GM15510 (cell line): ENCODE measurements around the gene CROT.

Experiments used
- POLR2A ChIP-seq: IDR thresholded peaks from 3 replicates; pipeline ENCODE4 v1.6.1; 2011; ENCODE audit warnings: borderline replicate concordance; ENCODE audit not compliant: insufficient read length; ENCODE audit errors: extremely low read depth

The CROT gene

DNA sequence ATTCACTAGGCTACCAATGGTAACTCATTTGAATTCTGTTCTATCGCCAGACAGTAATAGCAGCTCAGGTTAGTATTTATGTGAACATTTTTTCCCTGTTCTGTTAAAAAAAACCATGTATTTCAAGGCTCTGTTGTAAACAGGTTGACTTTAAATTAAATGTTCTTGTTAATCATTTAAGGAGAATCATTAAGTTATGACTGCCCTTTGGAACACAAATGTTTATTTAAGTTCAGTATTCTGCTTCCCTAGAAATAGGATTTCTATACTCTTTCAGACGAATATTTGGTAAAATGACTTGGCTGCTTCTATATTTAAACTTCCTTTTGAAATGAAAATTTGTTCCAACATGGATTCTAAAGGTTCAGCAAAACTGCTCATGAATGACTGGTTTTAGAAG is 13.1 kb upstream of the CROT start:
- TF ChIP-seq POLR2A: no peak

DNA sequence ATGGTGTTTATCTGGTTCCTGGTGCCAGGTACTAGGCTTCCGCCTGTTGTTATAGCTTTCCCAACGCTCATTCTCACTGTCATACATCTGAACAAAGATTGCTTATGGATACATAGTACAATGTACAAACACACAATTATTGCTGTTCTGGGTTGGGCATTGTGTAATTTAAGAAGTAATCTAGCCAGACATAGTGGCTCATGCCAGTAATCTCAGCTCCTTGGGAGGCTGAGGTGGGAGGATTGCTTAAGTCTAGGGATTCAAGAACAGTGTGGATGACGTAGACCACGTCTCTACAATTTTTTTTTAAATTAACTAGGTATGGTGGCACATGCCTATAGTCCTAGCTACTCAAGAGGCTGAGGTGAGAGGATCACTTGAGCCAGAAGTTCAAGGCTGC is 9.3 kb upstream of the CROT start:
- no peak for TF ChIP-seq POLR2A

DNA sequence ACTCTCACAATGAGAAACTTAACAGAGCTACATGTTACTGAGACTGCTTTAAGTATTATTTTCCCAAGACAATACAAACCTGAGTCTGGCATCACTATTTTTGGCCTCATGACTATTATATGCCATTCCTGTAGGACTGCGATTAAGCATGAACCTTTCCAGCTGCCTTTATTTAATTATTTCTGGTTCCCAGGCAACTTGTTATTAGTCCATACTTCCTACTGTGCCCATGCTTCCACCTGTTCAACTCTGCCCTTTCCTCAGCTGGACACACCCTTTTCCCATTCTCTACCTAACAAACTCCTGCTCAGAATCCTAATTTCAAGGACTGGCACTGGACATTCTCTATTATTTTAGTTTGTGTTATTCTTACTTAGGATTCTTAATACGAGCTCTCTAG is 8.1 kb upstream of the CROT start:
- TF ChIP-seq POLR2A: no peak

DNA sequence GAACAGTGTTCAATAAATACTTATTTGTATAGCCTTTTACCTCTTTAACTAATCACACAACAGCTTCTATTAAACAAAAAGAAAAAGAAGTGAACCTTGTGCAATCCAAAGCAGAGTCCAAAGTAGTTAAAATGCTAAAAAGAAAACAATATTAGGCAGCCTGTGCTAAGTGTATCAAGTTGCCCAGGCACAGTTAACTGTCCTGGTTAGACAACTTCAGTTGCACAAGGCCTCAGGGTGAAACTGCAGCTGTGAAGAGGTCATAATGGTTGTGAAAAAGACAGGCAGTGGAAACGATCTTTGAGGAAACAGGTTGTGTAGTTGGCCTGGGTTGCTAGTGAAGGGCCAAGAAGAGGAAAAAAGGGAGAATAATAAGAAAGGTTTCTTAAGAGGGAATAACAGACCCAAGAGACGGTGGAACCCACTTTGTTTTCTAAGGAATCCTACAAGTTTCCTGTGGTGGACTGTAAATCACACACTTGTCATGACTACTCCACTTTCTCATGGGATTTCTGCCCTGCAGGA is 6.0 kb upstream of the CROT start:
- TF ChIP-seq POLR2A: no peak

DNA sequence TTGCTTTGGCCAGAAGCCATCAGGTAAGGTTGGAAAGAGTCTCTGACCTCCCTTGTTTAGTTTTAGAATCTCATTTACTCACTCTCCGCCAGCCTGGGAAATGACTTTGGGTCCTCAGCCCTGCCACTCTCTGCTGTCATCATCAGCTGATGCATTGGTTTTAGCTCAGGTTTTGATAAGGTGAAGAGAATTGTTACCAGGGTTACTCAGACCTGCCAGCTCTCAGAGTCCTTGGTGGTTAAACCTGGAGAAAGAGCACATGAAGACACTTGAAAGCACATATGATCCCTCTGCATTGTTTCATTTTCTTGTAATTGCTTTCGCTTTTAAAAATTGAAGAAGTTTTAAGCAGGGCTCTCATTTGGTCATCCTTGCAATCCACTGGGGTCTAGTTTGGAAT is 4.0 kb upstream of the CROT start:
- TF ChIP-seq POLR2A: no peak

DNA sequence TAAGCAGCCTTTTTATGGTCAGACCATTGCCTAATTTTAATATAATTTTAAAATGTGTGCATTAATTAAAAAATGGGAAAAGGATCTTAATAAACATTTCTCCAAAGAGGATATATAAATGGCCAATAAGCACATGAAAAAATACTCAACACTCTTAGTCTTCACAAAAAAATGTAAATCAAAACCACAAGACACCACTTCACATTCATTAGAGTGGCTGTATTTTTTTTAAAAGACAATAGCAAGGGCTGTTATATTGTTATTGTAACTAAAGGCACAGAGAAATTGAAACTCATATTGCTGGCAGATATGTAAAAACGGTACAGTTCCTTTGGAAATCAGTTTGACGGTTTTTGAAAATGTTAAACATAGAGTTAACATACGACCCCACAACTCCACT is 3.2 kb upstream of the CROT start:
- TF ChIP-seq POLR2A: no peak

DNA sequence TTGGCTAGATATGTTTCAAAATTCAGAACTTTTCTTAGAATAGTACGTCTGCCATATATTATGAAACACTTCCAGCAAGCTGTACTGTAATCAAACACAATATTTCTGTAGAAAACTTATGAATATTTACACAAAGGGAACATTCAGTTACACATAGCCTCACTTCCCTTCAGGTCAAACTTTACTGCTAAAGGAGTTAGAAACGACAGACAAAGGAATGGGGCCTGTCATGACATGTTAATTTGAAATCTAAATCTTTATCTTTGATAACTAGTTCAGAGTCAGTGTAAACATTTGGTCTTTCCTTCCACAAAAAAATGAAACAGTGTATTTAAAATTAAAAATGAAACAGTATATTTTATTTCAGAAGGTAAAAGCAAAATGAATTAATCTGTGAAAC is 1.0 kb upstream of the CROT start:
- no peak for TF ChIP-seq POLR2A

DNA sequence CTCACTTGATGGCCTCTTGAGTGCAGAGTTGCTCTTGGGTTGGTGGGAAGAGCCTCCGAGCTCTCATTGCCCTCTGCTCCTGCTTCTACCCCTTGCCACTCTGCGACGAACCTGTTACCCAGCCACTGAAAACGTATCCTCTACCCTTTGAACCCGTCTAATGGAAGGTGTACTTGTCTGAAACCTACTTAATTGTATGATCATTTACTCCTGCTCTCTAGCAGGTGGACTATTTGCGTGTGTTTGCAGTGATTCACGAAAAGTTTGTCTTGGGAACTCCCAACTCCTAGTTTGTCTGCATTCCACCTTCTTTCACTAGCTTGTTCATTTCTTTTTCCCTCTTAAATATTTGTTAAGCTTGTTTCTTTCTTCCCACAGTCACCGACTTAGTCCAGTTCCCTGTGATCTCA is 503 bp downstream of the CROT start:
- no peak for TF ChIP-seq POLR2A

DNA sequence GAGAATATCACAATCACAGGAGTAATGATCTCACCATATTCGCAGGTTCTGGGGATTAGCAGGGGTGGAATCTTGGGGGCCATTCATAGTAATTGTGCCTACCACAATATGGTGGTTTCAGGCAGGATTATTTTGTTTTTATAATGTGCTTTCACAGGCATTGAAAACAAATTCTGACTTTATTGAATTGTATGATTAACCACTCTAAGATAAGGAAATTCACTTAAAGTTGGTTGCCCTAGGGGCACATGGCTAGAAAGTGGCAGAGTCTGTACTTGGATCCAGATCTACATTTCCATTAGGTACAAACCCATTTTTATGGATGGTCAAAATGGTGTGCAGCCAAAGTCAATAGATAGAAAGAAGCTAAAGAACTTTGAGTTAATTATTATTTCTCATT is 1.7 kb downstream of the CROT start:
- TF ChIP-seq POLR2A: no peak

DNA sequence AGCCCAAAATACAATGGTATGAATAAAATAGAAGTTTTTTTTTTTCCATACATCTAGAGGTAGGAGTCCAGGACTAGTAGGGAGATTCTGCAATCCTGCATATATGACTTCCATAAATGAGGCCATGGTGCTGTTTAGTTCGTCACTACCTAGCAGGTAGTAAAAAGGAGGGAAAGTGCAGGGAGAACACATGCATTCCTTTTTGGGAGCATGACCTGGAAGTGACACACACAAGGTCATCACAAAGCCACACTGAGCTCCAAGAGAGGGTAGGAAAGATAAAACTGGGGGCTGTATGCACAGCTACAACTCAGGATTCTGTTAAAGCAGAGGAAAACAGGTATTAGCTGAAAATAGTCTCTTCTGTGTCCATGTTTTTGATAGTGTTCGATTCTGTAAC is 2.2 kb downstream of the CROT start:
- TF ChIP-seq POLR2A: no peak

DNA sequence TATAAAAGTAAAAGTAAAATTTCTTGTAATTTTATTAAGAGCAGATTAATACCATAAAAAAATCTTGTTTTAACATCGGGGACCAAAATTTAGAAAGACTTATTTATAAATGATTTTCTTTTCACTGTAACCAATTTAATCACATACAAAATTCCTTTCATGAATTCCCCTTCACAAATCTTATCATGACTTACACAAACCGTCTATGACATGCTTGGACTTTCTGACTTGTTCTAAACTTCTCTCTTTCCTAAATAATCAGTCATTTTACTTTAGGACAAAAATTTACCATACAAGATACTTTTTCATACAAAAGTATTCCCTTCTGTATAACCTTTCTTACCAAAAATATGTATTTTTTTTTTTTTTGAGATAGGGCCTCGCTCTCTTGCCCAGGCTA is 9.3 kb downstream of the CROT start:
- no peak for TF ChIP-seq POLR2A

DNA sequence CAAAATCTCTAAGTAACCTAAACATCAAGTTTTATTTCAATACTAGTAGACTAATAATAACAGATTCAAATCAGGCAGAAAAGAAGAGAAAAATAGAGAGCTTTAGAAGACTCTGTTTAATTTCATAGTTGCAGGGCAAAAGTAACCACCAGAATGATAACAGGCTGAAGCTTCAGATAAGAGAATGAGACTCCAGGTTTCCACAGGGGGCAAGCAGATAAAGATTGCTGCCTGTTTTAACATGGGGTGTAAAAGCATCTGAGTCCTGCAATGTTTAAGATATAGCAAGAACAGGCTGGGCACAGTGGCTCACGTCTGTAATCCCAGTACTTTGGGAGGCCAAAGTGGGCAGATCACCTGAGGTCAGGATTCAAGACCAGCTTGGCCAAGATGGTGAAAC is 11.0 kb downstream of the CROT start:
- TF ChIP-seq POLR2A: no peak

DNA sequence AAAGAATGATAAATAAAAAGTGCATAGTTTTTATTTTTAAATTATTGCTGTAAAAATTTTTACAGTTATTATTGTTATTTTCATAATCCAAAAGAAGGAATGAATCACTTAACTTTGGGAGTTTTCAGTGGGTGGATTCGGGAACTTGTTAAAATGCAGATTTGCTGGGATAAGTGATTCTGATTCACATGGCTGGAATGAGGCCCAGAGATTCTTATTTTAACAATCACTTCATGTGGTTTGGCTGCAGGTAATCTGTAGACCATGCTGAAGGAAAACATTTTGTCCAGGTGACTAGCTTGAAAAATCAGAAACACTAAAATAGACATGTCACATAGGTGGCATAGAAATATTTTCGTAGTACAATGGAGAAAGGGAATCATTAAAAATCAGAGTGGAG is 13.9 kb downstream of the CROT start:
- TF ChIP-seq POLR2A: no peak

DNA sequence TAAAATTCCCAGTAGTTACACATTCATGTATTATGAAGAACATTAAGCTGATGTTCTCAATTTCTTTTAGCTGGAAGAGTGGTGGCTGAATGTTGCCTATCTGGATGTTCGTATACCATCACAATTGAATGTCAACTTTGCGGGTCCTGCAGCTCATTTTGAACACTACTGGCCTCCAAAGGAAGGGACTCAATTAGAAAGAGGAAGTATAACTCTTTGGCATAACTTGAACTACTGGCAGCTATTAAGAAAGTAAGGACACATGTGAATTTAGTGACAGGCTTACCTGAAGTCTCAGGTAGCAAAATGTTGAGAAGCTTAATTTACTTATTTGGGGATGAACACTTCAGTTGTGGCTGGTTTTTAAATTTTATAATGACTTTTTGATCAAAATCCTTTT is 15.9 kb downstream of the CROT start:
- no peak for TF ChIP-seq POLR2A

DNA sequence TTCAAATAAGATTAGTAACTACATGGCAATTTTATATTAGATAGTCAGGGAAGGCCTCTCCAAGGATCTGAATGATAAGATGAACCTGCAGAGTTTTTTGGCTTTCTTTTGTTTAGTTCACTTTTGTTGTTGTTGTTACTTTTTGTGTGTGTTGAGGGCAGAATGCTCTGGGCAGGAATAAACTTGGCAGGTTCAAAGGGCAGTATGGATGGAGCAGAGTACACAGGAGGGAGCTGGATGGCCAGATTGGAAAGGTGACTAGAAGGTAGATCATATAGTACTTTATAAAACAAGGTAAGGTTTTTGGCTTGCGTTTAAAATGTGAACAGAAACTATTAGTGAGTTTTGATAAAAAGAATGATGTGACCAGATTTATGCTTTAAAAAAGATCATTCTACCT is 17.9 kb downstream of the CROT start:
- no peak for TF ChIP-seq POLR2A

DNA sequence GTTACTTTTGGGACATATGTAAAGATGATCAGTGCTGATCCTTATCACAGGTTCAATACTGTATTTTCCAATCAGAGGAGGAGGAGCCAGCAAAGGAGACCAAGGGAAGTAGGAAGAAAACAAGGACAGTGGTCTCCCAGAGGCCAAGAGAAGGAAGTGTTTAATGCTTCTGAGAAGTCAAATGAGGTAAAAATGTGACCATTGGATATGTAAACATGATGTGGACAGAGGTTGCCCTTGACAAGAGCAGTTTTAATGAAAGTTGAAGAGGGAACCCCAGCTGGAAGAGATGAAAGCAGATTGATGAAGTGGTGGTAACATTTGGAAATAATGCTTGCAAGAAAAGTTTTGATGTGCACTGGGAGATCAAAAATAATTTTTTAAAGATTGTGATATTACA is 18.8 kb downstream of the CROT start:
- TF ChIP-seq POLR2A: no peak

DNA sequence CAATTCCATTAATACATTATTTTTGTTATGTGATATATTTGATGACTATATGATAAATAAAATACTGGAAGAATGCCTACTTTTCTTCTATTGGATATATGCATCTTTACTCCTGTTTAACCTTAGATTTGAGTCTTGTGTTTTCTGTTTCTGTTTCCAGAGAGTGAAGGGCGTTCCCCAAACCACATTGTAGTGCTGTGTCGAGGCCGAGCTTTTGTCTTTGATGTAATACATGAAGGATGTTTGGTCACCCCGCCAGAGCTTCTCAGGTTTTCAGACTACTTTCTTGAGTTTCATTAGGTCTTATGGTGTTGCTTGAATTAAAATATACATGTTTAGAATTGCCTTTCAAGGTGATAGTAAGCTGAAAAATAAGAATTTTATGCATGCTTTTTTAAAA is 23.8 kb downstream of the CROT start:
- no peak for TF ChIP-seq POLR2A
